Choroid plexus epithelial cell (primary cell): ENCODE data around the gene PPIL6.

ENCODE experiments used
- DNase-seq: peaks from one replicate; pipeline ENCODE4 v3.0.0-alpha.2; 2010; ENCODE audit warnings: low read depth
- H3K4me3 ChIP-seq: 2 replicates; pipeline ENCODE4 v1.5.1; 2011; ENCODE audit warnings: low read depth, mild to moderate bottlenecking, control low read depth, low read length, moderate library complexity
- CTCF ChIP-seq: conservative IDR thresholded peaks from 2 replicates; pipeline ENCODE4 v1.5.1; 2011; ENCODE audit warnings: low read depth, mild to moderate bottlenecking, control low read depth, inconsistent platforms, low read length, moderate library complexity

Gene PPIL6

GRCh38 chr6:109457562-109457996 is 17.2 kb upstream of the PPIL6 start:
- H3K4me3 ChIP-seq = no peak overlapping the region
- DNase-seq = no peak
- no peak for TF ChIP-seq CTCF

- H3K4me3 ChIP-seq = peak overlapping the region; percentile 84
- no peak for TF ChIP-seq CTCF
- DNase-seq = no peak
Observed at GRCh38 chr6:109456710-109457561, 16.5 kb upstream of the PPIL6 start.

- H3K4me3 ChIP-seq = peak overlapping the region; percentile 84
- TF ChIP-seq CTCF = no peak
- DNase-seq = no peak
Observed at GRCh38 chr6:109456111-109456583, 15.7 kb upstream of the PPIL6 start.

GRCh38 chr6:109455437-109456110 is 15.1 kb upstream of the PPIL6 start, which contains the start of gene MICAL1:
Gene MICAL1, minus strand, starts transcription at chr6:109455772. Its CDS starts 1,576 bp downstream, at chr6:109454196.
- DNase-seq = peak; percentile 40
- peak within 1 kb of the TSS; percentile 84 for H3K4me3 ChIP-seq
- TF ChIP-seq CTCF = peak; percentile 41

GRCh38 chr6:109454496-109455436 is 14.3 kb upstream of the PPIL6 start:
- peak overlapping the region; percentile 84 for H3K4me3 ChIP-seq
- DNase-seq = peak; percentile 52
- TF ChIP-seq CTCF = no peak
